ENCODE measurements around the gene KLF6.
A peak's percentile ranks its signal among the peaks of the same experiment; 100 is the strongest.

The KLF6 gene

GRCh38 chr10:3784510-3785250 is at the start of gene KLF6:
TSS of gene KLF6 (minus strand) at chr10:3785209. CDS start at chr10:3785014, 195 bp downstream.
- DNase-seq = no peak

- DNase-seq = no peak
Measured at GRCh38 chr10:3834404-3834803, 49.4 kb upstream of the KLF6 start.

GRCh38 chr10:3833046-3833445 is 48.0 kb upstream of the KLF6 start:
- DNase-seq = no peak

GRCh38 chr10:3832022-3832786 is 47.2 kb upstream of the KLF6 start:
- no peak for DNase-seq

- DNase-seq = no peak
Measured at GRCh38 chr10:3831608-3832007, 46.6 kb upstream of the KLF6 start.

- DNase-seq = no peak
Measured at GRCh38 chr10:3830946-3831345, 45.9 kb upstream of the KLF6 start.

- no peak for DNase-seq
Measured at GRCh38 chr10:3829156-3830050, 44.4 kb upstream of the KLF6 start.

- DNase-seq = peak; percentile 60 to 62
Measured at GRCh38 chr10:3828404-3829155, 43.6 kb upstream of the KLF6 start.

- no peak for DNase-seq
Measured at GRCh38 chr10:3827768-3828403, 42.9 kb upstream of the KLF6 start.

- no peak for DNase-seq
Measured at GRCh38 chr10:3827266-3827665, 42.3 kb upstream of the KLF6 start.

- no peak for DNase-seq
Measured at GRCh38 chr10:3825862-3826351, 40.9 kb upstream of the KLF6 start.

- DNase-seq = no peak
Measured at GRCh38 chr10:3825244-3825643, 40.2 kb upstream of the KLF6 start.

GRCh38 chr10:3822541-3823330 is 37.7 kb upstream of the KLF6 start:
- no peak for DNase-seq

GRCh38 chr10:3820255-3820654 is 35.2 kb upstream of the KLF6 start:
- DNase-seq = no peak

- DNase-seq = no peak
Measured at GRCh38 chr10:3816995-3817394, 32.0 kb upstream of the KLF6 start.

GRCh38 chr10:3814838-3815220 is 29.8 kb upstream of the KLF6 start:
- DNase-seq = no peak

- DNase-seq = no peak
Measured at GRCh38 chr10:3813986-3814837, 29.2 kb upstream of the KLF6 start.

- no peak for DNase-seq
Measured at GRCh38 chr10:3813267-3813666, 28.3 kb upstream of the KLF6 start.

GRCh38 chr10:3812141-3812540 is 27.1 kb upstream of the KLF6 start:
- no peak for DNase-seq

- peak; percentile 46 to 56 for DNase-seq
Measured at GRCh38 chr10:3811291-3811870, 26.4 kb upstream of the KLF6 start.

Data from activated CD4-positive, alpha-beta T cell treated with anti-CD3 and anti-CD28 coated beads for 4 hours (primary cell).